ENCODE data around the gene TEX2. TPM values are rescaled to one million over a fixed set of nuclear protein-coding genes. Genes with fewer than 3 reads are reported as not detected.
"Not testable (repeated sequence)": the region's sequence is repeated elsewhere in the genome, so short reads cannot be mapped to it uniquely, and the experiment has no call there.

Gene TEX2
- total RNA-seq, 1 donor from 2014 or later = 35.1 TPM

- ATAC-seq = peak; percentile 84
- peak; percentile 61 for DNase-seq (ENCODE audit: low spot score)
Measured at GRCh38 chr17:64216338-64217248, 46.5 kb downstream of the TEX2 start.

GRCh38 chr17:64216000-64216337 is 47.1 kb downstream of the TEX2 start:
- DNase-seq (ENCODE audit: low spot score) (no peak), ATAC-seq (no peak)

GRCh38 chr17:64214950-64215349 is 48.1 kb downstream of the TEX2 start:
- DNase-seq (ENCODE audit: low spot score) (no peak), ATAC-seq (no peak)

GRCh38 chr17:64213995-64214811 is 48.9 kb downstream of the TEX2 start:
- no peak for DNase-seq (ENCODE audit: low spot score)

GRCh38 chr17:64212122-64212521 is 50.9 kb downstream of the TEX2 start:
- DNase-seq (ENCODE audit: low spot score) (no peak), ATAC-seq (no peak)

More at GRCh38 chr17:64213995-64214811, 48.9 kb downstream of the TEX2 start:
- no peak for ATAC-seq

- DNase-seq (ENCODE audit: low spot score) (no peak), ATAC-seq (no peak)
Measured at GRCh38 chr17:64209983-64210382, 53.1 kb downstream of the TEX2 start.

GRCh38 chr17:64209356-64209941 is 53.6 kb downstream of the TEX2 start:
- no peak for DNase-seq (ENCODE audit: low spot score)
- no peak for ATAC-seq

GRCh38 chr17:64208656-64209055 is 54.4 kb downstream of the TEX2 start:
- not testable (repeated sequence) for ATAC-seq; DNase-seq (ENCODE audit: low spot score)

- ATAC-seq (no peak), DNase-seq (ENCODE audit: low spot score) (no peak)
Measured at GRCh38 chr17:64205804-64206203, 57.3 kb downstream of the TEX2 start.

- DNase-seq (ENCODE audit: low spot score) = no peak
Measured at GRCh38 chr17:64203630-64204029, 59.4 kb downstream of the TEX2 start.

GRCh38 chr17:64202683-64203344 is 60.2 kb downstream of the TEX2 start:
- DNase-seq (ENCODE audit: low spot score) (no peak), ATAC-seq (peak; percentile 79)

More at GRCh38 chr17:64203630-64204029, 59.4 kb downstream of the TEX2 start:
- ATAC-seq = no peak

GRCh38 chr17:64200080-64201032 is 62.7 kb downstream of the TEX2 start:
- ATAC-seq = peak; percentile 80
- DNase-seq (ENCODE audit: low spot score) = no peak

- DNase-seq (ENCODE audit: low spot score) (no peak), ATAC-seq (no peak)
Measured at GRCh38 chr17:64198331-64199090, 64.5 kb downstream of the TEX2 start.

- no peak for DNase-seq (ENCODE audit: low spot score)
- no peak for ATAC-seq
Measured at GRCh38 chr17:64196601-64197000, 66.5 kb downstream of the TEX2 start.

GRCh38 chr17:64193561-64193960 is 69.5 kb downstream of the TEX2 start:
- no peak for ATAC-seq
- no peak for DNase-seq (ENCODE audit: low spot score)

- ATAC-seq = peak; percentile 15
Measured at GRCh38 chr17:64192589-64192988, 70.5 kb downstream of the TEX2 start.

GRCh38 chr17:64190472-64190871 is 72.6 kb downstream of the TEX2 start:
- ATAC-seq = no peak

More at GRCh38 chr17:64192589-64192988, 70.5 kb downstream of the TEX2 start:
- DNase-seq (ENCODE audit: low spot score) = no peak

GRCh38 chr17:64188088-64188487 is 75.0 kb downstream of the TEX2 start:
- DNase-seq (ENCODE audit: low spot score) = no peak

More at GRCh38 chr17:64190472-64190871, 72.6 kb downstream of the TEX2 start:
- no peak for DNase-seq (ENCODE audit: low spot score)

More at GRCh38 chr17:64188088-64188487, 75.0 kb downstream of the TEX2 start:
- no peak for ATAC-seq

Data from left lobe of liver (tissue), 2 donors.